Kidney (tissue), 14 donors: ENCODE measurements around the gene C8A. TPM values are rescaled to one million over a fixed set of nuclear protein-coding genes. Genes with fewer than 3 reads are reported as not detected.

Experiments used
- DNase-seq, 5 donors: peaks; one replicate each; pipeline ENCODE4 v3.0.0-alpha.2; 2013 to 2020
- FAIRE-seq: peaks from 2 replicates; lab custom pipeline; 2012; peaks lifted over from hg19 to GRCh38; lab: Jason Lieb, UNC
- H3K27ac ChIP-seq, 2 donors: one replicate each; pipeline ENCODE4 v1.7.0; 2013; ENCODE audit warnings: low read depth in 2 of 2, low read length in 2 of 2, inconsistent platforms in 1 of 2
- H3K27me3 ChIP-seq: one replicate; pipeline ENCODE4 v1.7.1; 2013; ENCODE audit warnings: low read length, inconsistent platforms; ENCODE audit not compliant: control insufficient read depth, insufficient read depth
- H3K36me3 ChIP-seq, 3 donors: one replicate each; pipeline versions ENCODE4 v1.7.0 to v1.7.1; 2013; ENCODE audit warnings: low read length in 3 of 3, control low read depth in 1 of 3, inconsistent platforms in 1 of 3; ENCODE audit not compliant: insufficient read depth in 3 of 3, control insufficient read depth in 2 of 3
- H3K4me1 ChIP-seq, 3 donors: one replicate each; pipeline versions ENCODE4 v1.7.0 to v1.7.1; 2013; ENCODE audit warnings: low read length in 3 of 3, inconsistent platforms in 1 of 3, low read depth in 1 of 3; ENCODE audit not compliant: control insufficient read depth in 2 of 3, insufficient read depth in 2 of 3
- H3K4me3 ChIP-seq, 3 donors: one replicate each; pipeline versions ENCODE4 v1.7.0 to v1.8.1; 2013; ENCODE audit warnings: low read length in 3 of 3, control low read depth in 1 of 3, inconsistent platforms in 1 of 3
- H3K9ac ChIP-seq, 3 donors: one replicate each; pipeline versions ENCODE4 v1.7.0 to v1.7.1; 2013; ENCODE audit warnings: low read length in 3 of 3, control low read depth in 1 of 3, inconsistent platforms in 1 of 3
- H3K9me3 ChIP-seq, 3 donors: one replicate each; pipeline versions ENCODE4 v1.7.0 to v1.7.1; 2013; ENCODE audit warnings: low read length in 3 of 3, control low read depth in 1 of 3, inconsistent platforms in 1 of 3; ENCODE audit not compliant: control insufficient read depth in 2 of 3, insufficient read depth in 1 of 3
- intact Hi-C: fragments of 100-400 bp; cut with DNase I; formaldehyde crosslinking; loops from one replicate; pipeline ENCODE4 v1.11.1; 2022
- polyA plus RNA-seq: library from polyadenylated mRNA; stranded (reverse); fragments of 350-450 nt; fragmentation: Illumina TruSeq; extraction: RNeasy Lipid Tissue Mini Kit (QIAGEN cat#74804); gene quantifications from one replicate; pipeline ENCODE4 v1.2.3, GENCODE V29; 2014; ENCODE audit warnings: low read depth, low replicate concordance; ENCODE audit not compliant: insufficient read depth
- total RNA-seq: library from RNA; stranded (reverse); fragmentation: NEBNext Ultra II Directional; extraction: Animal tissue kit (Norgen Biotek cat#: 25700); gene quantifications from one replicate; pipeline ENCODE4 v1.2.1, GENCODE V29; 2021
- TF ChIP-seq, protein P1 (sequence below): IDR thresholded peaks from 3 replicates; pipeline ENCODE4 v1.5.1; 2012; ENCODE audit warnings: mild to moderate bottlenecking, moderate library complexity, borderline replicate concordance; ENCODE audit not compliant: insufficient read depth; ENCODE audit errors: extremely low read depth
- donor health status: control.
- donor health status: control.
- donor health status: control.
- donor health status: control.
- donor health status: control.
- donor health status: DM: yes; HTN: yes; CAD: no.
- donor health status: Normal renal cell carcinoma (clear cell type).

The C8A gene
- total and polyA plus RNA-seq, 2 donors from 2014 or later, result 0.09 TPM; not detected in 1

DNA sequence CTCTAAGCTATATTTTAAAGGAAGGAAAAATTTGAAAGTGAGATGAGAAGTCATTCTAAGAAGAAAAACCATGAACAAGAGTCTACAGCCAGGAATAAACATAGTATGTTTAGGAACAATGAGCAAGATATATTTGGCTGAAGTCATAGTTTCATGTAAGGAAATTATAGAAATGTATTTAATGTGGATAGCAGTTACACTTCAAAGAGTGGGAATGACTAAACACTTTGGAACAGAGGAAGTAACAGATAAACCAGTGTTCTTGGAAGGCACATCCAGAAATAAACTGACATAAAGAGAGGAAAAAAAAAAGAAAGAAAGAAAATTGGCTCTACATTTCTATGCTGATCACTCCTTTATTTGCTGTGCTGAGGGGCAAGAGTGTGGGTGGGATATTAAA is 18.0 kb downstream of the C8A start:
- no peak overlapping the region for H3K27ac ChIP-seq
- no peaks in the 10 kb centered on the region for H3K4me1 ChIP-seq
- FAIRE-seq, result no peak
- H3K9me3 ChIP-seq, result no peaks in the 10 kb centered on the region
- H3K4me3 ChIP-seq, result no peak overlapping the region
- no peak overlapping the region for H3K9ac ChIP-seq
- H3K36me3 ChIP-seq, result no peaks in the 10 kb centered on the region
- intact Hi-C loops, result no loop called here
- no peak for DNase-seq
- no peaks in the 10 kb centered on the region for H3K27me3 ChIP-seq
- TF ChIP-seq, protein P1, sequence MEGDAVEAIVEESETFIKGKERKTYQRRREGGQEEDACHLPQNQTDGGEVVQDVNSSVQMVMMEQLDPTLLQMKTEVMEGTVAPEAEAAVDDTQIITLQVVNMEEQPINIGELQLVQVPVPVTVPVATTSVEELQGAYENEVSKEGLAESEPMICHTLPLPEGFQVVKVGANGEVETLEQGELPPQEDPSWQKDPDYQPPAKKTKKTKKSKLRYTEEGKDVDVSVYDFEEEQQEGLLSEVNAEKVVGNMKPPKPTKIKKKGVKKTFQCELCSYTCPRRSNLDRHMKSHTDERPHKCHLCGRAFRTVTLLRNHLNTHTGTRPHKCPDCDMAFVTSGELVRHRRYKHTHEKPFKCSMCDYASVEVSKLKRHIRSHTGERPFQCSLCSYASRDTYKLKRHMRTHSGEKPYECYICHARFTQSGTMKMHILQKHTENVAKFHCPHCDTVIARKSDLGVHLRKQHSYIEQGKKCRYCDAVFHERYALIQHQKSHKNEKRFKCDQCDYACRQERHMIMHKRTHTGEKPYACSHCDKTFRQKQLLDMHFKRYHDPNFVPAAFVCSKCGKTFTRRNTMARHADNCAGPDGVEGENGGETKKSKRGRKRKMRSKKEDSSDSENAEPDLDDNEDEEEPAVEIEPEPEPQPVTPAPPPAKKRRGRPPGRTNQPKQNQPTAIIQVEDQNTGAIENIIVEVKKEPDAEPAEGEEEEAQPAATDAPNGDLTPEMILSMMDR, result no peak

DNA sequence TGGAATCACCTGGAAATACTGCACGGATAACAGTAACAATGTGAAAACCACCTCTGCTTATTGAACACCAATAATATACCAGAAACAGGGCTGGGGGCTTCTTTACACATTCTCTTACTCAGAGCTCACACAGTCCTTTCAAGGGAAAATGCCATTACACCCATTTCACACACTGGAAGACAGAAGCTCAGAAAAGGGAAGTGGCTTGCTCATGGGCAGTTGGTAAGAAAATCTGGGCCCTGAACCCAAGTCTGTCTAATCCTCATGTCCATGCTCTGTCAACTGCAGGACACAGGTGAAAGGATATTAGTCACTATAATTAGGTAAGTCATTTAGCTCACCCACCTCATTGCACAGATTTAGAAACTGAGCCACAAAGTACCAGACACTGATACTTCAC is 18.6 kb downstream of the C8A start:
- Histone ChIP-seq H3K4me1 (no peaks in the 10 kb centered on the region), H3K27me3 (no peaks in the 10 kb centered on the region), H3K27ac (no peak overlapping the region), H3K9ac (no peak overlapping the region), H3K4me3 (no peak overlapping the region), H3K9me3 (no peaks in the 10 kb centered on the region), H3K36me3 (no peaks in the 10 kb centered on the region)
- FAIRE-seq, result no peak
- intact Hi-C loops, result no loop called here
- TF ChIP-seq, protein P1, result no peak
- DNase-seq, result no peak

DNA sequence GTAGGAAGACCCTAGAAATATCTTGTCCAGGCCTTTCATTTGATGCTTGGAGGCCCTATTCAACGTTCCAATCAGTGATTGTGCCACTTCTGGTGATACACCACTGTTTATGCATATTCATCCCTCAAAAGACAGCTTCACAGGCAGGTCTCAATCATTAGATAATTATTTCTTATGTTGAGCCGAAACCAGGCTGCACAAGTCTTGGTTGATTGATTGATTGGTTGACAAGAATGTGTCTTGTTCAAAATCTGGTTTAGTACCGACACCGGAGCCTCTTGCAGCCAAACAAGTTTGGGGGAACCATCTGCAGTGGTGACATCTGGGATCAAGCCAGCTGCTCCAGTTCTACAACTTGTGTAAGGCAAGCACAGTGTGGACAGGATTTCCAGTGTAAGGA is 20.1 kb downstream of the C8A start:
- intact Hi-C loops, result no loop called here
- no peak for FAIRE-seq
- no peak overlapping the region for H3K9ac ChIP-seq

More for the DNA sequence above, 20.1 kb downstream of the C8A start:
- Histone ChIP-seq H3K9me3 (no peaks in the 10 kb centered on the region), H3K36me3 (no peaks in the 10 kb centered on the region), H3K27me3 (no peaks in the 10 kb centered on the region), H3K4me1 (no peaks in the 10 kb centered on the region), H3K27ac (no peak overlapping the region), H3K4me3 (no peak overlapping the region)
- no peak for DNase-seq
- TF ChIP-seq, protein P1, result no peak
